Measurements from ENCODE around the gene TUBG2.

Gene TUBG2

DNA sequence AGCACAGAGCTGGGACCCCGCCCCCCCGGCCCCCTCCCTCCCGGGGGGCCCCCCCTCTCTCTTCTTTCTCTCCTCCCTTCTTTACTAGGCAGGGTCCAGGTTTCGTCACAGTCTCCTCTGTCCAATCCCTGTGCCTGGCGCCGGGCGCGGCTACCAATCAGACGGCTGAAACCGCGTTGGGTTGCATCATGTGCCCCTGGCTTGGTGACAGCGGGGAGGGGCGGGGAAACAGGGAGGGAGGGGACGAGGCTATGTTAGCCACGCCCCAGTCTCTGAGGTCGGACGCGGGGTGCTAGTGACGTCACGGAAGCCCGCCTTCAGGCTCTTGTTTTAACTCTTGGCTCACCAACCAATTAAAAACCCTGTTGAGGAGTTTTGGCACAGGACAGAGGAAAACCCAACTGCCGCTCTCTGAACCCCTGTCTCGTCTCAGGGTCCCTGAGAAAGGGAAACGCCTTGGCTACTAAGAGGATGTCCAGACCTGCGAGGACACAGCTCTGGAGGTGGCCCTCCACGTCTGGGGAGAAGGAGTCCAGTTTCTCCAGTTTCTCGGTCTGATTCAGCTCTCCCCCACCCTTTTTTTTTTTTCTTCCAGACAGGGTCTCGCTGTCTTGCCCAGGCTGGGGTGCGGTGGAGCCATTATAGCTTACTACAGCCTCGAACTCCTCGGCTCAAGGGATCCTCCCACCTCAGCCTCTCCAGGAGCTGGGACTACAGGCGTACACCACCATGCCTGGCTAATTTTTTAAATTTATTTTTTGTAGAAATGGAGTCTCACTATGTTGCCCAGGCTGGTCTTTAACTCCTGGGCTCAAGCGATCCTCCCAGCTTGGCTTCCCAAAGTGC lies 18.2 kb downstream of the TUBG2 start:
- Histone ChIP-seq H2AFZ (ENCODE audit: low read depth, low read length) (no peak overlapping the region), H3K27me3 (ENCODE audit: low read depth, low read length) (peaks cover 12% of the 10 kb centered on the region)

DNA sequence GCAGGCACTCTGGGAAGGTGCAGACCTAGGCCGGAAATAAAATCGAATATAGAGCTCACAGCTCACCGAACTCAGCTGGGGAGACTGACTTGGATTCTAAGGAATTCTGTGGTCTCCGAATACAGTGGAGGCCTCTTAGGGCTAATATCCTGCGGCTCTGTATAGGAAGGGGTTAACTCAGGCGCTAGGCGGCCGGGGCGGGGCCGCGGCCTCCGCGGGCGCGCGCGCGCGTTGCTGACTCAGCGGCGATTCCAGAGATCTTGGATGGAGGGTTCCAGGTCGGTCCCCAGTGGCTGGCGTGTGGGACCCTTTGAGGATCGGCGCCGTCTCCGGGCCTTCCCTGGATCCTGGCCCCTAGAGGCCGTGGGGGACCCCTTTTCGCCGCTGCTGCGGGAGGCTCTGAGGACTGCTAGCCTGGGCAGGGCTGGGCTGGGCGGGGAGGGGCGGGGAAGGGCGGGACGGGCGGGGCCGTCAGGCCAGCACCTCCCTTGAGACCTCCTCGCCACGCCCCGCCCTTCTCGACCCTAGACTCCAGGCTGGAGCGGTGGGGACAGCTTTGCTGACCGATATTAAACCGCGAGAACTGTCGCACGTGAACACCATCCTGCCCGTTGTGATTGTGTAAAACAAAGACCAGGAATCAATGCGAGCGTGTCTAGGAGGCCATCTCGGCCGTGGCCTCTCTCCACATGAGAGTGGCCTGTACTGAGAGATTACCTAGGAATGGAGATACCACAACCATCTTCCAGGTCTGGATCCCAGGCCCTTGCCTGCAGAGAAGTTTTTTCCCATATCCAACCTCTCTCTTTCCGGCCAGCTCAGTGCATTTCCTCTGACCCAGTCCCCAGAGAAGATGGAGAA lies 19.1 kb downstream of the TUBG2 start:
- TF ChIP-seq, protein P1, sequence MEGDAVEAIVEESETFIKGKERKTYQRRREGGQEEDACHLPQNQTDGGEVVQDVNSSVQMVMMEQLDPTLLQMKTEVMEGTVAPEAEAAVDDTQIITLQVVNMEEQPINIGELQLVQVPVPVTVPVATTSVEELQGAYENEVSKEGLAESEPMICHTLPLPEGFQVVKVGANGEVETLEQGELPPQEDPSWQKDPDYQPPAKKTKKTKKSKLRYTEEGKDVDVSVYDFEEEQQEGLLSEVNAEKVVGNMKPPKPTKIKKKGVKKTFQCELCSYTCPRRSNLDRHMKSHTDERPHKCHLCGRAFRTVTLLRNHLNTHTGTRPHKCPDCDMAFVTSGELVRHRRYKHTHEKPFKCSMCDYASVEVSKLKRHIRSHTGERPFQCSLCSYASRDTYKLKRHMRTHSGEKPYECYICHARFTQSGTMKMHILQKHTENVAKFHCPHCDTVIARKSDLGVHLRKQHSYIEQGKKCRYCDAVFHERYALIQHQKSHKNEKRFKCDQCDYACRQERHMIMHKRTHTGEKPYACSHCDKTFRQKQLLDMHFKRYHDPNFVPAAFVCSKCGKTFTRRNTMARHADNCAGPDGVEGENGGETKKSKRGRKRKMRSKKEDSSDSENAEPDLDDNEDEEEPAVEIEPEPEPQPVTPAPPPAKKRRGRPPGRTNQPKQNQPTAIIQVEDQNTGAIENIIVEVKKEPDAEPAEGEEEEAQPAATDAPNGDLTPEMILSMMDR (IDR thresholded peaks at IDR 0.05; ENCODE audit: low read depth, low read length), result no peak
- TF ChIP-seq EZH2phosphoT487 (IDR thresholded peaks at IDR 0.05; ENCODE audit: low read depth), result no peak
- peaks cover 2% of the 10 kb centered on the region; the same call in 1 of the 2 replicates for H4K20me1 ChIP-seq (ENCODE audit: insufficient read depth, low read length)
- peaks cover 5% of the 10 kb centered on the region for H3K36me3 ChIP-seq (replicated peaks; ENCODE audit: low read depth, low read length)
- peak overlapping the region; percentile 97 for H3K4me2 ChIP-seq (ENCODE audit: low read length)
- peaks cover 12% of the 10 kb centered on the region for H3K27me3 ChIP-seq (ENCODE audit: low read depth, low read length)
- H2AFZ ChIP-seq (ENCODE audit: low read depth, low read length), result no peak overlapping the region
- no peaks in the 10 kb centered on the region for H3K9me3 ChIP-seq (ENCODE audit: insufficient read depth, low read length)
- peaks cover 60% of the 10 kb centered on the region for H3K4me1 ChIP-seq (ENCODE audit: low read length)
- peak overlapping the region; percentile 75 for H3K9ac ChIP-seq (ENCODE audit: low read length)
- H3K79me2 ChIP-seq (ENCODE audit: low read length), result peaks cover 33% of the 10 kb centered on the region
- peak overlapping the region; percentile 82 for H3K4me3 ChIP-seq (ENCODE audit: low read length)
- H3K27ac ChIP-seq (ENCODE audit: low read length), result peak overlapping the region; percentile 84

More for the DNA sequence above, 18.2 kb downstream of the TUBG2 start:
- Histone ChIP-seq H3K27ac (ENCODE audit: low read length) (peak overlapping the region; percentile 67), H3K36me3 (replicated peaks; ENCODE audit: low read depth, low read length) (peaks cover 8% of the 10 kb centered on the region), H3K9ac (ENCODE audit: low read length) (peak overlapping the region; percentile 74; the same call in 1 of the 2 replicates), H3K79me2 (ENCODE audit: low read length) (peaks cover 24% of the 10 kb centered on the region; the same call in 1 of the 2 replicates), H3K4me1 (ENCODE audit: low read length) (peaks cover 57% of the 10 kb centered on the region), H3K4me2 (ENCODE audit: low read length) (peak overlapping the region; percentile 84), H4K20me1 (ENCODE audit: insufficient read depth, low read length) (peaks cover 2% of the 10 kb centered on the region; the same call in 1 of the 2 replicates), H3K9me3 (ENCODE audit: insufficient read depth, low read length) (no peaks in the 10 kb centered on the region), H3K4me3 (ENCODE audit: low read length) (peak overlapping the region; percentile 91)
- no peak for TF ChIP-seq EZH2phosphoT487 (IDR thresholded peaks at IDR 0.05; ENCODE audit: low read depth)
- TF ChIP-seq, protein P1 (IDR thresholded peaks at IDR 0.05; ENCODE audit: low read depth, low read length), result no peak

DNA sequence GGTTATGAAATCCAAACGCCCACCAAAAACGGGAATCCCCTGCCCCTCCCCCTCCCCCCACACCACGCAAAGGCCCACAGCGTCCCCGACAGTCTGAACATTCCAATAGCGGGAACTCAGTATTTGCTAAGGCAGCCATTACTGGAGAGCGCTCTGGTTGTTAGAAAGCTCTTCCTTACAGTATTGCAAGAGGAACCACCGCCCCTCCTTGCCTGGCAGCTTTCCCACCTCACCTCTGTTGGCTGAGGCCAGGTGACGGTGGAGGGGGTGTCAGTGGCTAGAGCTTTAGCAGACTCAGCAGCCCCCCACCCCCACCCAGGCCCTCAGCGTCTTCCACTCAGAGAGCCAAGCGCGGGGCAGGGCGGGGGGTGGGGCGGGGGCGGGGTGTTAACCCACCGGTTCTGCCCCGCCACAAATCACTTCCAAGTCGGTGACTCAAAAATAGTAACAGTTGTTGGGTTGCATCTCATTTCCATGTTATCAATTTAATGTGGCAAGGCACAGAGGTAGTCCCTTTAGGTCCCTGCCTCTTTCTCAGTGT lies 19.9 kb downstream of the TUBG2 start:
- Histone ChIP-seq H3K79me2 (ENCODE audit: low read length) (peaks cover 37% of the 10 kb centered on the region), H3K9me3 (ENCODE audit: insufficient read depth, low read length) (no peaks in the 10 kb centered on the region), H3K4me2 (ENCODE audit: low read length) (peak overlapping the region; percentile 97), H4K20me1 (ENCODE audit: insufficient read depth, low read length) (peaks cover 2% of the 10 kb centered on the region; the same call in 1 of the 2 replicates), H3K4me3 (ENCODE audit: low read length) (peak overlapping the region; percentile 82), H3K9ac (ENCODE audit: low read length) (peak overlapping the region; percentile 75), H3K27me3 (ENCODE audit: low read depth, low read length) (peaks cover 12% of the 10 kb centered on the region), H3K4me1 (ENCODE audit: low read length) (peaks cover 62% of the 10 kb centered on the region), H3K27ac (ENCODE audit: low read length) (peak overlapping the region; percentile 84), H2AFZ (ENCODE audit: low read depth, low read length) (no peak overlapping the region), H3K36me3 (replicated peaks; ENCODE audit: low read depth, low read length) (peaks cover 2% of the 10 kb centered on the region)
- no peak for TF ChIP-seq EZH2phosphoT487 (IDR thresholded peaks at IDR 0.05; ENCODE audit: low read depth)
- TF ChIP-seq, protein P1 (IDR thresholded peaks at IDR 0.05; ENCODE audit: low read depth, low read length), result no peak

Measured in OCI-LY3 (cell line).